Smooth muscle cell (in vitro differentiated cells): ENCODE measurements around the gene ERAL1. TPM values are rescaled to one million over a fixed set of nuclear protein-coding genes. Genes with fewer than 3 reads are reported as not detected.

Experiments used
- DNase-seq: peaks from one replicate; lab custom pipeline; 2025; ENCODE audit not compliant: unreplicated experiment; lab: John Stamatoyannopoulos, UW
- H2AFZ ChIP-seq: fragments of 200-600 bp; sonication (generic); 2 replicates; pipeline ENCODE4 v1.6.0; 2016; ENCODE audit warnings: antibody characterized with exemption, low read depth, mild to moderate bottlenecking
- H3F3A ChIP-seq: fragments of 200-600 bp; sonication (generic); 2 replicates; pipeline ENCODE4 v1.6.0; 2017; ENCODE audit warnings: antibody characterized with exemption, low read depth
- H3K27ac ChIP-seq: fragments of 200-600 bp; sonication (generic); 2 replicates; pipeline ENCODE4 v1.5.1; 2016; ENCODE audit warnings: low read depth, mild to moderate bottlenecking
- H3K27me3 ChIP-seq: fragments of 200-600 bp; sonication (generic); 2 replicates; pipeline ENCODE4 v1.6.1; 2016; ENCODE audit warnings: low read depth, mild to moderate bottlenecking
- H3K36me3 ChIP-seq: fragments of 200-600 bp; sonication (generic); 2 replicates; pipeline ENCODE4 v1.5.1; 2016; ENCODE audit warnings: low read depth
- H3K4me1 ChIP-seq: fragments of 200-600 bp; sonication (generic); 2 replicates; pipeline ENCODE4 v1.5.1; 2016; ENCODE audit warnings: low read depth
- H3K4me2 ChIP-seq: fragments of 200-600 bp; sonication (generic); 2 replicates; pipeline ENCODE4 v1.6.0; 2016; ENCODE audit warnings: mild to moderate bottlenecking
- H3K4me3 ChIP-seq: fragments of 200-600 bp; sonication (generic); 2 replicates; pipeline ENCODE4 v1.5.1; 2016; ENCODE audit warnings: mild to moderate bottlenecking
- H3K79me2 ChIP-seq: fragments of 200-600 bp; sonication (generic); 2 replicates; pipeline ENCODE4 v1.6.0; 2016; ENCODE audit warnings: low read depth, mild to moderate bottlenecking
- H3K9ac ChIP-seq: fragments of 200-600 bp; sonication (generic); 2 replicates; pipeline ENCODE4 v1.6.0; 2016; ENCODE audit warnings: low read depth
- H3K9me3 ChIP-seq: fragments of 200-600 bp; sonication (generic); replicated peaks from 2 replicates; pipeline ENCODE4 v1.5.1; 2016; ENCODE audit warnings: low read depth
- H4K20me1 ChIP-seq: fragments of 200-600 bp; sonication (generic); 2 replicates; pipeline ENCODE4 v1.6.0; 2016; ENCODE audit warnings: low read depth
- CTCF ChIP-seq: fragments of 200-600 bp; sonication (generic); IDR thresholded peaks from 2 replicates; pipeline ENCODE4 v1.5.1; 2017; ENCODE audit warnings: borderline replicate concordance, mild to moderate bottlenecking, antibody characterized with exemption; ENCODE audit not compliant: insufficient read depth, poor library complexity, severe bottlenecking
- WGBS: methylation state at CpG from one replicate; pipeline ENCODE4 v1.1.7; 2016; ENCODE audit warnings: low lambda C conversion rate; 5-methylcytosine and 5-hydroxymethylcytosine counted together
- polyA plus RNA-seq: library from polyadenylated mRNA; unstranded; fragments of >200 nt; fragmentation: Nextera tagmentation; extraction: Ambion mirVana; gene quantifications from 2 replicates; pipeline ENCODE4 v1.2.1, GENCODE V29; 2016
- total RNA-seq: library from RNA; depleted of rRNA; stranded (reverse); fragments of >200 nt; gene quantifications from 2 replicates; pipeline ENCODE4 v1.2.3, GENCODE V29; 2014

Gene ERAL1
- total and polyA plus RNA-seq, 2 experiments from 2014 or later, result 30.0 to 59.3 TPM

GRCh38 chr17:28883967-28884702 lies 29.3 kb downstream of the ERAL1 start:
- Histone ChIP-seq H3K9ac (no peak overlapping the region), H3K9me3 (no peaks in the 10 kb centered on the region), H3K4me1 (no peaks in the 10 kb centered on the region), H2AFZ (no peak overlapping the region), H3K27ac (no peak overlapping the region), H3K36me3 (no peaks in the 10 kb centered on the region), H4K20me1 (no peaks in the 10 kb centered on the region), H3K4me3 (no peak overlapping the region), H3K79me2 (no peaks in the 10 kb centered on the region), H3K4me2 (no peak overlapping the region), H3F3A (no peaks in the 10 kb centered on the region), H3K27me3 (no peaks in the 10 kb centered on the region)
- DNase-seq, result no peak
- no peak for TF ChIP-seq CTCF
- 94% methylated on average over 27 of the region's 27 CpGs for WGBS

- Histone ChIP-seq H3K4me3 (no peak overlapping the region), H3K9me3 (no peaks in the 10 kb centered on the region), H2AFZ (no peak overlapping the region), H3K9ac (no peak overlapping the region), H4K20me1 (no peaks in the 10 kb centered on the region), H3F3A (no peaks in the 10 kb centered on the region), H3K4me2 (no peak overlapping the region), H3K79me2 (no peaks in the 10 kb centered on the region), H3K36me3 (no peaks in the 10 kb centered on the region), H3K27me3 (no peaks in the 10 kb centered on the region), H3K4me1 (no peaks in the 10 kb centered on the region), H3K27ac (no peak overlapping the region)
- 98% methylated on average over 4 of the region's 4 CpGs for WGBS
- DNase-seq, result no peak
- no peak for TF ChIP-seq CTCF
Observed at GRCh38 chr17:28885363-28885762, 30.5 kb downstream of the ERAL1 start.

GRCh38 chr17:28885951-28886350 lies 31.1 kb downstream of the ERAL1 start:
- no peaks in the 10 kb centered on the region for H3K36me3 ChIP-seq

More at GRCh38 chr17:28885951-28886350, 31.1 kb downstream of the ERAL1 start:
- H2AFZ ChIP-seq, result no peak overlapping the region
- no peaks in the 10 kb centered on the region for H3K79me2 ChIP-seq
- 90% methylated on average over 10 of the region's 10 CpGs for WGBS
- no peak overlapping the region for H3K4me3 ChIP-seq
- TF ChIP-seq CTCF, result no peak
- no peak overlapping the region for H3K27ac ChIP-seq
- no peaks in the 10 kb centered on the region for H4K20me1 ChIP-seq
- H3K4me1 ChIP-seq, result no peaks in the 10 kb centered on the region
- no peak overlapping the region for H3K9ac ChIP-seq
- no peak for DNase-seq
- no peaks in the 10 kb centered on the region for H3K27me3 ChIP-seq
- no peaks in the 10 kb centered on the region for H3K9me3 ChIP-seq
- H3K4me2 ChIP-seq, result no peak overlapping the region
- no peaks in the 10 kb centered on the region for H3F3A ChIP-seq
